DMS153 (cell line): Measurements from ENCODE around the gene FLT3LG.

Experiments
- DNase-seq: peaks from one replicate; lab custom pipeline; 2025; lab: John Stamatoyannopoulos, UW

The FLT3LG gene

GRCh38 chr19:49518033-49518432 is 44.0 kb downstream of the FLT3LG start:
- no peak for DNase-seq

GRCh38 chr19:49520705-49521319 is 46.8 kb downstream of the FLT3LG start:
- DNase-seq: no peak

- DNase-seq: no peak
Measured at GRCh38 chr19:49524812-49525455, 50.9 kb downstream of the FLT3LG start.

- DNase-seq: no peak
Measured at GRCh38 chr19:49528211-49528771, 54.3 kb downstream of the FLT3LG start.

GRCh38 chr19:49530708-49531107 is 56.7 kb downstream of the FLT3LG start:
- no peak for DNase-seq

- DNase-seq: no peak
Measured at GRCh38 chr19:49533551-49534488, 59.8 kb downstream of the FLT3LG start.

- DNase-seq: no peak
Measured at GRCh38 chr19:49534632-49535385, 60.8 kb downstream of the FLT3LG start.
